Subcutaneous adipose tissue (tissue), 4 donors: ENCODE data around the gene TBCEL. TPM values are rescaled to one million over a fixed set of nuclear protein-coding genes. Genes with fewer than 3 reads are reported as not detected.

ENCODE experiments used
- CTCF ChIP-seq: fragments of 450-650 bp; IDR thresholded peaks from one replicate; pipeline ENCODE4 v1.5.1; 2016; ENCODE audit warnings: low read depth, mild to moderate bottlenecking, control low read depth, antibody characterized with exemption, moderate library complexity
- total RNA-seq, 4 donors: library from RNA; depleted of rRNA; stranded (reverse); fragments of >200 nt; gene quantifications; one replicate each; pipeline ENCODE4 v1.1.0, GENCODE V29; 2016

The TBCEL gene
- total RNA-seq, 4 donors from 2014 or later: 15.8 to 26.0 (median 18.2) TPM

- TF ChIP-seq CTCF: no peak
These were observed 84.5 kb downstream of the TBCEL start for GRCh38 chr11:121108413-121108812.

GRCh38 chr11:121109471-121109870 lies 85.6 kb downstream of the TBCEL start:
- TF ChIP-seq CTCF: no peak

- TF ChIP-seq CTCF: no peak
These were observed 86.1 kb downstream of the TBCEL start for GRCh38 chr11:121109916-121110586.

GRCh38 chr11:121110871-121111724 lies 87.2 kb downstream of the TBCEL start:
- no peak for TF ChIP-seq CTCF

GRCh38 chr11:121112498-121113455 lies 88.9 kb downstream of the TBCEL start:
- no peak for TF ChIP-seq CTCF

GRCh38 chr11:121113611-121114010 lies 89.7 kb downstream of the TBCEL start:
- TF ChIP-seq CTCF: no peak
